GM19099 (cell line): ENCODE measurements around the gene KRT36.

Experiments
- POLR2A ChIP-seq: IDR thresholded peaks from 3 replicates; pipeline ENCODE4 v1.6.1; 2011; ENCODE audit warnings: low read depth; ENCODE audit not compliant: insufficient read length; ENCODE audit errors: extremely low read depth

Gene KRT36

GRCh38 chr17:41527063-41528023 is 37.6 kb upstream of the KRT36 start:
- no peak for TF ChIP-seq POLR2A

DNA sequence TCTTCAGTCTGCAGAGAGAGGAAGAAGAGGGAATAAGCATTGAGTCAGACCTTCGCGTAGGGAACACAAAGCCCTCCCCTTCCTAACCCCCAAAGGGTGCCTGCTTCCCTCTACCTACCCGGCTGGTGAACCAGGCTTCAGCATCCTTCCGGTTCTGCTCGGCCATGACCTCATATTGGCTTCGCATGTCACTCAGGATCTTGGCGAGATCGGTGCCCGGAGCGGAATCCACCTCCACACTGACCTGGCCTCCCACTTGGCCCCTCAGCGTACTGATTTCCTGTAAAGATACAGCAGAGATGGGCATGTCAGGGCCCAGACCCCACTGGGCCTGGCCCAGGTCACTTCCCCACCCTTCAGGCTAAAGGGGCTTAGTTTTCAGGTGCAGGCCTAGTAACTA is 34.6 kb upstream of the KRT36 start:
- no peak for TF ChIP-seq POLR2A

DNA sequence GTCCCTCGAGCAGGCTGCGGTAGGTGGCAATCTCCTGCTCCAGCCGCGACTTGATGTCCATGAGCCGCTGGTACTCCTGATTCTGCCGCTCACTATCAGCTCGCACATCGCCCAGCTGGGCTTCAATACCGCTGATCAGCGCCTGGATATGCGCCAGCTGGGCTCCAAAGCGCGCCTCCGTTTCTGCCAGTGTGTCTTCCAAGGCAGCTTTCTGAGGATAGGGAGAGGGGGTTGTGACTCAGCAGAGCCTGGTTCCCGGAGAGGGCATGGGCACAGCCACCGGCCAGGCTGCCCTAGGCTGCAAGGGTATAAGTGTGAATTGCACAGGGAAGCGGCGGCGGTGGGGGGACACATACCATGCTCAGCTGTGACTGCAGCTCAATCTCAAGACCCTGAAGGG is 34.1 kb upstream of the KRT36 start:
- no peak for TF ChIP-seq POLR2A

DNA sequence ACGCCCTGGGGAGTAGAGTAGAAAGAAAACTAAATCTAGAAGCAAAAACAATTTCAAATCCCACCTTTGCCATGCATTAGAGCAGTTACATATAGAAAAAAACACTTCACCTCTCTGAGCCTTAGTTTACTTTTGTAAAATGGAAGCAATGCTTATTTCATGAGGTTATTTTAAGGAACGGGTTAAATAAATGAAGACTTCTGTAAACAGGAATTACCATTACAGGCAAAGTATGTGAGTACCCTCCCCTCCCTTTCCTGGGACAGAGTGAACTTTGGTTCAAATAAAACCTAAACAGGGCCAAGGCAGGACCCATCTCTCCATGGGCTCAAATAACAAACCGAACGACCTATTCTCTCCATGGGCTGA is 33.5 kb upstream of the KRT36 start:
- TF ChIP-seq POLR2A: no peak

- TF ChIP-seq POLR2A: no peak
Measured at GRCh38 chr17:41522301-41523224, 32.9 kb upstream of the KRT36 start.

- no peak for TF ChIP-seq POLR2A
Measured at GRCh38 chr17:41521574-41522261, 32.0 kb upstream of the KRT36 start.

- TF ChIP-seq POLR2A: no peak
Measured at GRCh38 chr17:41520821-41521521, 31.3 kb upstream of the KRT36 start.

- TF ChIP-seq POLR2A: no peak
Measured at GRCh38 chr17:41519501-41520224, 30.0 kb upstream of the KRT36 start.

DNA sequence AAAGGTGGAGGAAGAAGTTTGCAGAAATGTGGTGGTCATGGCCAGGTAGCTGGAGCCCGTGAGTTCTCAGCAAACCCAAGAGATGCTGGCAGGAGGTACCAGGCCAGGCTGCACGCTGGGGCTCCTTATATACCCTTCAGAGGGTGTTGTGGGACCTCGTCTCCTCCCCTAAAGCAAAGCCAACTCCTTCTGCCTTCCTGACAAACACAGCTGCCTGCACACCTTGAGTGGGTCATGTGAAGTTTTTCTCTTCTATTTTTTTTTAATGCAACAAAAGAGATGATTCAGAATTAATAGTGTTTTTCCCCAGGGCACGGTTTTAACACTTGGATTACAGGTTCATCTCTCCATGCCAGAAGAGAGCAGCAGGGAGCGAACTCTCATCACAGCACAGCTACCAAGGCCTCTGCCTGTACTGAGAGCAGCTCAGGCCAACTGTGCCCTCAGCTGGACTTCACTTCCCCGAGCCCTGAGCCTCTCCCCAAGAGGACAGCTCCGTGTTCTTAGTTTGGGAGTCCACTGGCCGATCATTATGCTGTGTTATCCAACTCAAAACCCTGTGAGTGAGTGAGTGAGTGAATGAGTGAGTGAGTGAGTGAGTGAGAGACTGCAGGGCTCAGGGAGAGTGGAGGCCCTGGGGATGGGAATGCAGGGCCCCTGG is 29.2 kb upstream of the KRT36 start, which contains the start of gene KRT15:
Gene KRT15 (minus strand): TSS at position 102 of the 661 bp plus-strand sequence. CDS start 63 bp downstream, at position 39.
- TF ChIP-seq POLR2A: no peak

- TF ChIP-seq POLR2A: no peak
Measured at GRCh38 chr17:41518031-41518430, 28.3 kb upstream of the KRT36 start.

GRCh38 chr17:41516830-41517283 is 27.1 kb upstream of the KRT36 start:
- no peak for TF ChIP-seq POLR2A

- no peak for TF ChIP-seq POLR2A
Measured at GRCh38 chr17:41516147-41516829, 26.6 kb upstream of the KRT36 start.
